Activated CD8-positive, alpha-beta T cell treated with anti-CD3 and anti-CD28 coated beads for 36 hours (primary cell): ENCODE results near the gene GALNT8. TPM values are rescaled to one million over a fixed set of nuclear protein-coding genes. Genes with fewer than 3 reads are reported as not detected.

Experiments
- ATAC-seq: fragments of 200-7000 bp; cut with Tn5 transposase; one replicate; pipeline ENCODE4 v1.10.0; 2021; ENCODE audit warnings: mild to moderate bottlenecking, moderate library complexity
- CTCF ChIA-PET: fragments of 350-600 bp; sonication (Branson Sonifier 250); formaldehyde crosslinking; loops from one replicate; lab custom pipeline; 2021; ENCODE audit warnings: antibody characterized with exemption; lab: Charles Lee
- POLR2A ChIA-PET: fragments of 350-600 bp; sonication (Branson Sonifier 250); formaldehyde crosslinking; loops from one replicate; lab custom pipeline; 2021; ENCODE audit warnings: antibody characterized with exemption; lab: Charles Lee
- DNase-seq: peaks from one replicate; pipeline ENCODE4 v3.0.0-alpha.2; 2020
- H3K27ac Mint-ChIP-seq: one replicate; pipeline ENCODE4 v1.8.0; 2021; ENCODE audit warnings: mild to moderate bottlenecking, mixed read lengths
- H3K27me3 Mint-ChIP-seq: one replicate; pipeline ENCODE4 v1.8.0; 2021; ENCODE audit warnings: mixed read lengths
- H3K36me3 Mint-ChIP-seq: one replicate; pipeline ENCODE4 v1.8.0; 2021; ENCODE audit warnings: low read depth, mixed read lengths
- H3K4me1 Mint-ChIP-seq: one replicate; pipeline ENCODE4 v1.8.0; 2021; ENCODE audit warnings: low read depth, mixed read lengths
- H3K4me3 Mint-ChIP-seq: one replicate; pipeline ENCODE4 v1.8.0; 2021; ENCODE audit warnings: mild to moderate bottlenecking, moderate library complexity, mixed read lengths
- H3K9me3 Mint-ChIP-seq: one replicate; pipeline ENCODE4 v1.8.0; 2021; ENCODE audit warnings: mixed read lengths
- intact Hi-C: fragments of 100-400 bp; cut with micrococcal nuclease; formaldehyde crosslinking; loops from one replicate; pipeline ENCODE4 v1.10.0; 2022
- total RNA-seq, 2 experiments: library from RNA; stranded (reverse); gene quantifications; one replicate each; pipeline ENCODE4 v1.2.3, GENCODE V29; 2021
- TF ChIP-seq, protein P1 (sequence below): fragments of 200-600 bp; IDR thresholded peaks from one replicate; pipeline ENCODE4 v1.8.0; 2022; ENCODE audit warnings: antibody characterized with exemption, mild to moderate bottlenecking

The GALNT8 gene
- total RNA-seq, 2 experiments from 2014 or later: 0.38 to 0.60 TPM

DNA sequence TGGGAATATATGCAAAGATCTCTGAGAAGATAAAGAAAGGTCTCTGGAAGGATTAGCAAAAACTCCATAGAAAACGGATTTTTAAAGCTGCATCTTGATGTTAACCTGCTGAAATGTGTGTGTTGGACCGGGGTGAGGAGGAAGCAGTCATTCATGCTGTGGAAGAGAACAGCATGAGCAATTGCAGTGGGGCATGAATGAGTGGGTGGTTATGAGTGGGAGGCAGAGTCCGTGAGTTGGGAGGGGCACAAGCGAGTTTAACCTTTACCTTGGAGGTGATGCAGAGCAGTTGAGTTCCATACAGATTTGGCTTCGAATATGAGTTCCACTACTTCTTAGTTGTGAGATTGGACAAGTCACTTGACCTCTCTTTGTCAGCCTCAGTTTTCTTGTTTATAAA lies 29.4 kb upstream of the GALNT8 start:
- Mint-ChIP-seq H3K27me3 (no peaks in the 10 kb centered on the region), H3K27ac (no peak overlapping the region), H3K36me3 (peaks cover 47% of the 10 kb centered on the region), H3K4me3 (no peak overlapping the region), H3K9me3 (no peaks in the 10 kb centered on the region), H3K4me1 (no peaks in the 10 kb centered on the region)
- CTCF ChIA-PET: interaction anchor here (1.0 kb wide), 1 partner anchor 38 kb away, joined by 3 read pairs; no protein-coding TSS in a partner anchor
- TF ChIP-seq, protein P1, sequence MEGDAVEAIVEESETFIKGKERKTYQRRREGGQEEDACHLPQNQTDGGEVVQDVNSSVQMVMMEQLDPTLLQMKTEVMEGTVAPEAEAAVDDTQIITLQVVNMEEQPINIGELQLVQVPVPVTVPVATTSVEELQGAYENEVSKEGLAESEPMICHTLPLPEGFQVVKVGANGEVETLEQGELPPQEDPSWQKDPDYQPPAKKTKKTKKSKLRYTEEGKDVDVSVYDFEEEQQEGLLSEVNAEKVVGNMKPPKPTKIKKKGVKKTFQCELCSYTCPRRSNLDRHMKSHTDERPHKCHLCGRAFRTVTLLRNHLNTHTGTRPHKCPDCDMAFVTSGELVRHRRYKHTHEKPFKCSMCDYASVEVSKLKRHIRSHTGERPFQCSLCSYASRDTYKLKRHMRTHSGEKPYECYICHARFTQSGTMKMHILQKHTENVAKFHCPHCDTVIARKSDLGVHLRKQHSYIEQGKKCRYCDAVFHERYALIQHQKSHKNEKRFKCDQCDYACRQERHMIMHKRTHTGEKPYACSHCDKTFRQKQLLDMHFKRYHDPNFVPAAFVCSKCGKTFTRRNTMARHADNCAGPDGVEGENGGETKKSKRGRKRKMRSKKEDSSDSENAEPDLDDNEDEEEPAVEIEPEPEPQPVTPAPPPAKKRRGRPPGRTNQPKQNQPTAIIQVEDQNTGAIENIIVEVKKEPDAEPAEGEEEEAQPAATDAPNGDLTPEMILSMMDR: no peak
- DNase-seq (no peak), ATAC-seq (no peak)
- intact Hi-C loops: no loop called here
- POLR2A ChIA-PET: no interaction called here

GRCh38 chr12:4700621-4701026 lies 19.6 kb upstream of the GALNT8 start:
- Mint-ChIP-seq H3K27me3 (no peaks in the 10 kb centered on the region), H3K27ac (no peak overlapping the region), H3K4me3 (no peak overlapping the region), H3K9me3 (no peaks in the 10 kb centered on the region), H3K36me3 (no peaks in the 10 kb centered on the region), H3K4me1 (peaks cover 2% of the 10 kb centered on the region)
- ATAC-seq (no peak), DNase-seq (no peak)
- CTCF ChIA-PET: interaction anchor here (0.6 kb wide), 1 partner anchor 1044 kb away, joined by 3 read pairs; no protein-coding TSS in a partner anchor
- intact Hi-C loops: no loop called here
- POLR2A ChIA-PET: no interaction called here
- TF ChIP-seq, protein P1: no peak

- peaks cover 2% of the 10 kb centered on the region for H3K4me1 Mint-ChIP-seq
- TF ChIP-seq, protein P1: no peak
- no peak overlapping the region for H3K4me3 Mint-ChIP-seq
- intact Hi-C loops: no loop called here
- peaks cover 2% of the 10 kb centered on the region for H3K27me3 Mint-ChIP-seq
- no peaks in the 10 kb centered on the region for H3K9me3 Mint-ChIP-seq
- no peaks in the 10 kb centered on the region for H3K36me3 Mint-ChIP-seq
- DNase-seq (no peak), ATAC-seq (no peak)
- ChIA-PET POLR2A (no interaction called here), CTCF (no interaction called here)
- no peak overlapping the region for H3K27ac Mint-ChIP-seq
These were observed 18.6 kb upstream of the GALNT8 start for GRCh38 chr12:4701395-4702190.

DNA sequence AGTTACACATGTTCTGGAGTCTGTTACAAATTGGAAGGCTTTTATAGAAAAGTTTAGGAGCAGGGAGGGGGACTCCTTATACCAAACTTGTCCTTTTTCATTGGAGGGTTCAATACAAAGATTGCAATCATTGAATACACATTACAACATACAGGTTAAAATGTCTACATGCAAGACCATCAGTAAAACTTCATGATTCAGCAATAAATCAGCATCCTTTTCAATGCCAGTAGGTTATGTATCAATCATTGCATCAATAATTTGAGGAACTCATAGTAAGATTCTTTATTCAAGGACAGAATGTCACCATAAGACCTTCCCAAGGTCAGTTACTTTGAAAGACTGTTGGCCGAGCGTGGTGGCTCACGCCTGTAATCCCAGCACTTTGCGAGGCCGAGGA lies 16.5 kb upstream of the GALNT8 start:
- Mint-ChIP-seq H3K9me3 (no peaks in the 10 kb centered on the region), H3K36me3 (no peaks in the 10 kb centered on the region), H3K4me1 (peaks cover 2% of the 10 kb centered on the region), H3K27me3 (peaks cover 4% of the 10 kb centered on the region), H3K27ac (no peak overlapping the region), H3K4me3 (no peak overlapping the region)
- DNase-seq (no peak), ATAC-seq (no peak)
- CTCF ChIA-PET: no interaction called here
- POLR2A ChIA-PET: no interaction called here
- intact Hi-C loops: no loop called here
- TF ChIP-seq, protein P1: no peak

GRCh38 chr12:4705824-4706223 lies 14.4 kb upstream of the GALNT8 start:
- H3K4me1 Mint-ChIP-seq: peaks cover 2% of the 10 kb centered on the region
- no peaks in the 10 kb centered on the region for H3K9me3 Mint-ChIP-seq
- ATAC-seq (no peak), DNase-seq (no peak)
- H3K27ac Mint-ChIP-seq: no peak overlapping the region
- intact Hi-C loops: no loop called here
- ChIA-PET CTCF (no interaction called here), POLR2A (no interaction called here)
- no peak overlapping the region for H3K4me3 Mint-ChIP-seq
- H3K36me3 Mint-ChIP-seq: no peaks in the 10 kb centered on the region
- peaks cover 6% of the 10 kb centered on the region for H3K27me3 Mint-ChIP-seq
- TF ChIP-seq, protein P1: no peak
